ENCODE measurements around the gene DHX35. TPM values are rescaled to one million over a fixed set of nuclear protein-coding genes. Genes with fewer than 3 reads are reported as not detected.

DHX35 gene
- 10 to 100 TPM in 4 of 5 donors, 1 to 10 TPM in 1; 5.8 to 33.8 (median 19.1) TPM for total RNA-seq
- 1 to 10 TPM; 4.7 to 6.5 (median 6.0) TPM for polyA plus RNA-seq
- long read RNA-seq, donor 1 = 0 reads
- long read RNA-seq, donor 2 = 0 reads
- long read RNA-seq, donor 3 = 0 reads
- long read RNA-seq, donor 4, partial matches to known transcripts = 0 of 1 reads
- long read RNA-seq, donor 4, other reads (novel, unspliced or antisense) = 0 of 1 reads
- long read RNA-seq, donor 5, partial matches to known transcripts = 0 of 1 reads
- long read RNA-seq, donor 5, other reads (novel, unspliced or antisense) = 0 of 1 reads
- long read RNA-seq, donor 6, partial matches to known transcripts = 0 of 4 reads
- long read RNA-seq, donor 6, other reads (novel, unspliced or antisense) = 0 of 4 reads
- long read RNA-seq, donor 7 = 0 reads
- long read RNA-seq, donor 8 = 0 reads
- long read RNA-seq, donor 9, partial matches to known transcripts = 0 of 3 reads
- long read RNA-seq, donor 9, other reads (novel, unspliced or antisense) = 0 of 3 reads
- long read RNA-seq, donor 10, partial matches to known transcripts = 0 of 1 reads
- long read RNA-seq, donor 10, other reads (novel, unspliced or antisense) = 0 of 1 reads

GRCh38 chr20:38962044-38962927, at the start of gene DHX35:
Gene DHX35, plus strand, starts transcription at chr20:38962344. Its CDS starts 24 bp downstream, at chr20:38962368.
- intact Hi-C loops (cut with DNase I; ENCODE audit: low total_unique reads) = no loop called here

DNA sequence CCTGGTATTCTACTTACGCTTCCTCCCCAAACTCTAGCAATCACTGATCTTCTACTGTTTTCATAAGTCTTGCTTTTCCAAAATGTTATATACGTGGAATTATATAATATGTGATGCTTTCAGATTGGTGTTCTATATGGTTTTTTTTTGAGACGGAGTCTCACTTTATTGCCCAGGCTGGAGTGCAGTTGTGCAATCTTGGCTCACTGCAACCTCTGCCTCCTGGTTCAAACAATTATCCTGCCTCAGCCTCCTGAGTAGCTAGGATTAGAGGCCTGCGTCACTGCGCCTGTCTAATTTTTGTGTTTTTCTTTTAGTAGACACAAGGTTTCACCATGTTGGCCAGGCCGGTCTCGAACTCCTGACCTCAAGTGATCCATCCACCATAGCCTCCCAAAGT, 46.8 kb upstream of the DHX35 start:
- H3K4me3 ChIP-seq = no peak overlapping the region
- TF ChIP-seq POLR2AphosphoS5 (IDR thresholded peaks at IDR 0.05) (no peak), POLR2A (IDR thresholded peaks at IDR 0.05) (no peak)
- H3K36me3 ChIP-seq = peaks cover 0 to 17% (median 10%) of the 10 kb centered on the region in 4 donors
- H3K27ac ChIP-seq = no peak overlapping the region
- WGBS, 5 donors = 93 to 98% (median 97%) methylated on average over 7 of the region's 7 CpGs
- peaks cover 0 to 24% (median 3%) of the 10 kb centered on the region in 3 donors for H3K27me3 ChIP-seq
- no peaks in the 10 kb centered on the region for H3K9me3 ChIP-seq
- intact Hi-C loops (cut with DNase I; ENCODE audit: low total_unique reads) = no loop called here
- no peaks in the 10 kb centered on the region for H3K4me1 ChIP-seq
- no peak for DNase-seq

More at GRCh38 chr20:38962044-38962927, at the start of gene DHX35:
- Histone ChIP-seq H3K36me3 (peaks cover 0 to 10% (median 0%) of the 10 kb centered on the region in 4 donors), H3K4me3 (peak within 1 kb of the TSS; percentile 77 to 95 (median 92)), H3K9me3 (no peaks in the 10 kb centered on the region), H3K27ac (peak within 1 kb of the TSS; percentile 85 to 97 (median 92)), H3K27me3 (no peaks in the 10 kb centered on the region), H3K4me1 (peaks cover 10 to 36% (median 24%) of the 10 kb centered on the region in 4 donors)
- TF ChIP-seq POLR2A (IDR thresholded peaks at IDR 0.05) = no peak
- TF ChIP-seq CTCF (IDR thresholded peaks at IDR 0.05) = peak in 1 of 7 experiments; percentile 13
- peak; percentile 52 to 94 (median 86) for TF ChIP-seq POLR2AphosphoS5 (IDR thresholded peaks at IDR 0.05)
- TF ChIP-seq EP300 (IDR thresholded peaks at IDR 0.05) = no peak
- WGBS, 5 donors = 0 to 2% (median 0%) methylated on average over 39 to 70 of the region's 70 CpGs
- DNase-seq = peak; percentile 98 to 100

GRCh38 chr20:38917657-38918056, 44.5 kb upstream of the DHX35 start:
- no peak overlapping the region for H3K27ac ChIP-seq
- no peak for TF ChIP-seq CTCF (IDR thresholded peaks at IDR 0.05)
- no peak for TF ChIP-seq POLR2A (IDR thresholded peaks at IDR 0.05)
- TF ChIP-seq EP300 (IDR thresholded peaks at IDR 0.05) = no peak
- no peak for TF ChIP-seq POLR2AphosphoS5 (IDR thresholded peaks at IDR 0.05)
- intact Hi-C loops (cut with DNase I; ENCODE audit: low total_unique reads) = no loop called here
- H3K27me3 ChIP-seq = peaks cover 0 to 36% (median 3%) of the 10 kb centered on the region in 3 donors
- DNase-seq = no peak
- H3K36me3 ChIP-seq = peaks cover 0 to 17% (median 9%) of the 10 kb centered on the region in 4 donors
- 61 to 82% (median 80%) methylated on average over 4 of the region's 4 CpGs for WGBS, 5 donors
- no peak overlapping the region for H3K4me3 ChIP-seq
- no peaks in the 10 kb centered on the region for H3K9me3 ChIP-seq
- H3K4me1 ChIP-seq = no peaks in the 10 kb centered on the region

DNA sequence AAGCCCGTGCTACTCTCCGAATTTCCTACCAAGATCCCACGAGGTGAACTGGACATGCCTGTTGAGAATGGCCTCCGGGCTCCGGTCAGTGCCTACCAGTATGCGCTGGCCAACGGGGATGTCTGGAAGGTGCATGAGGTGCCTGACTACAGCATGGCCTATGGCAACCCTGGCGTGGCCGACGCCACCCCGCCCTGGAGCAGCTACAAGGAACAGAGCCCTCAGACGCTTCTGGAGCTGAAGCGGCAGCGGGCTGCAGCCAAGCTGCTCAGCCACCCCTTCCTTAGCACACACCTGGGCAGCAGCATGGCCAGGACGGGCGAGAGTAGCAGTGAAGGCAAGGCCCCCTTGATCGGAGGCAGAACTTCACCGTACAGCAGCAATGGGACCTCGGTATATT, 44.0 kb upstream of the DHX35 start:
- Histone ChIP-seq H3K27ac (no peak overlapping the region), H3K4me1 (no peaks in the 10 kb centered on the region), H3K27me3 (peaks cover 0 to 34% (median 3%) of the 10 kb centered on the region in 3 donors), H3K36me3 (peaks cover 0 to 17% (median 9%) of the 10 kb centered on the region in 4 donors), H3K4me3 (no peak overlapping the region), H3K9me3 (no peaks in the 10 kb centered on the region)
- no peak for DNase-seq
- intact Hi-C loops (cut with DNase I; ENCODE audit: low total_unique reads) = no loop called here
- WGBS, 5 donors = 90 to 96% (median 95%) methylated on average over 12 to 19 of the region's 19 CpGs
- TF ChIP-seq POLR2AphosphoS5 (IDR thresholded peaks at IDR 0.05) (no peak), CTCF (IDR thresholded peaks at IDR 0.05) (no peak), EP300 (IDR thresholded peaks at IDR 0.05) (no peak), POLR2A (IDR thresholded peaks at IDR 0.05) (no peak)

Data from stomach (tissue), 19 donors.